Measurements from ENCODE around the gene ACP2. TPM values are rescaled to one million over a fixed set of nuclear protein-coding genes. Genes with fewer than 3 reads are reported as not detected.

The ACP2 gene
- total RNA-seq, 1 experiment from 2014 or later: 18.7 TPM

GRCh38 chr11:47288066-47288465, 39.5 kb upstream of the ACP2 start (continued):
- TF ChIP-seq PREB (CRISPR knock-in tag; IDR thresholded peaks at IDR 0.05; ENCODE audit: borderline replicate concordance): no peak

- Mint-ChIP-seq H3K27me3 (ENCODE audit: low read depth) (no peaks in the 10 kb centered on the region), H3K4me3 (no peak overlapping the region), H3K27ac (no peak overlapping the region), H3K4me1 (peaks cover under 1% of the 10 kb centered on the region; the same call in 1 of the 2 replicates), H3K36me3 (peaks cover 73% of the 10 kb centered on the region), H3K9me3 (no peaks in the 10 kb centered on the region)
- ChIA-PET CTCF (no interaction called here), POLR2A (interaction anchor here (1.3 kb wide), 1 partner anchor 28 kb away, joined by 4 read pairs; the partner anchor contains the start of gene NR1H3)
- DNase-seq (ENCODE audit: low spot score) (no peak), ATAC-seq (no peak)
- TF ChIP-seq NR3C1 (CRISPR knock-in tag; conservative IDR thresholded peaks at IDR 0.05; ENCODE audit: low read depth) (no peak), CTCF (IDR thresholded peaks at IDR 0.05) (no peak), TCF7 (CRISPR knock-in tag; IDR thresholded peaks at IDR 0.05; ENCODE audit: low read depth) (no peak), TEAD1 (CRISPR knock-in tag; IDR thresholded peaks at IDR 0.05) (no peak), ERG (CRISPR knock-in tag; IDR thresholded peaks at IDR 0.05) (no peak), ZNF416 (CRISPR knock-in tag; IDR thresholded peaks at IDR 0.05) (no peak), SMAD4 (CRISPR knock-in tag; IDR thresholded peaks at IDR 0.05) (no peak), ZNF232 (CRISPR knock-in tag; IDR thresholded peaks at IDR 0.05) (no peak), STAT6 (CRISPR knock-in tag; conservative IDR thresholded peaks at IDR 0.05; ENCODE audit: low read depth) (no peak), ZNF423 (CRISPR knock-in tag; IDR thresholded peaks at IDR 0.05) (no peak)
- TF ChIP-seq, protein P1, sequence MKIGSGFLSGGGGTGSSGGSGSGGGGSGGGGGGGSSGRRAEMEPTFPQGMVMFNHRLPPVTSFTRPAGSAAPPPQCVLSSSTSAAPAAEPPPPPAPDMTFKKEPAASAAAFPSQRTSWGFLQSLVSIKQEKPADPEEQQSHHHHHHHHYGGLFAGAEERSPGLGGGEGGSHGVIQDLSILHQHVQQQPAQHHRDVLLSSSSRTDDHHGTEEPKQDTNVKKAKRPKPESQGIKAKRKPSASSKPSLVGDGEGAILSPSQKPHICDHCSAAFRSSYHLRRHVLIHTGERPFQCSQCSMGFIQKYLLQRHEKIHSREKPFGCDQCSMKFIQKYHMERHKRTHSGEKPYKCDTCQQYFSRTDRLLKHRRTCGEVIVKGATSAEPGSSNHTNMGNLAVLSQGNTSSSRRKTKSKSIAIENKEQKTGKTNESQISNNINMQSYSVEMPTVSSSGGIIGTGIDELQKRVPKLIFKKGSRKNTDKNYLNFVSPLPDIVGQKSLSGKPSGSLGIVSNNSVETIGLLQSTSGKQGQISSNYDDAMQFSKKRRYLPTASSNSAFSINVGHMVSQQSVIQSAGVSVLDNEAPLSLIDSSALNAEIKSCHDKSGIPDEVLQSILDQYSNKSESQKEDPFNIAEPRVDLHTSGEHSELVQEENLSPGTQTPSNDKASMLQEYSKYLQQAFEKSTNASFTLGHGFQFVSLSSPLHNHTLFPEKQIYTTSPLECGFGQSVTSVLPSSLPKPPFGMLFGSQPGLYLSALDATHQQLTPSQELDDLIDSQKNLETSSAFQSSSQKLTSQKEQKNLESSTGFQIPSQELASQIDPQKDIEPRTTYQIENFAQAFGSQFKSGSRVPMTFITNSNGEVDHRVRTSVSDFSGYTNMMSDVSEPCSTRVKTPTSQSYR (CRISPR knock-in tag; IDR thresholded peaks at IDR 0.05): no peak
These were observed 37.6 kb upstream of the ACP2 start for GRCh38 chr11:47285969-47286770.

DNA sequence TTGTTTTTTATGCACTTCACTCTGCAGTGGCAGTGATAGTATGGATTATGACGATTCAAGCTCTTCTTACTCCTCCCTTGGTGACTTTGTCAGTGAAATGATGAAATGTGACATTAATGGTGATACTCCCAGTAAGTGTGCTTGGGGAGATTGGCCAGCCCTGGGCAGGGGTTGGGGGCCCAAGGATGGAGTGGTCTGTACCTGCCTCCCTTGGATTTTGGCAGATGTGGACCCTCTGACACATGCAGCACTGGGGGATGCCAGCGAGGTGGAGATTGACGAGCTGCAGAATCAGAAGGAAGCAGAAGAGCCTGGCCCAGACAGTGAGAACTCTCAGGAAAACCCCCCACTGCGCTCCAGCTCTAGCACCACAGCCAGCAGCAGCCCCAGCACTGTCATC, 35.5 kb upstream of the ACP2 start:
- no peaks in the 10 kb centered on the region for H3K27me3 Mint-ChIP-seq (ENCODE audit: low read depth)
- no peak for ATAC-seq
- CTCF ChIA-PET: no interaction called here
- DNase-seq (ENCODE audit: low spot score): no peak
- no peak overlapping the region for H3K4me3 Mint-ChIP-seq
- no peaks in the 10 kb centered on the region for H3K9me3 Mint-ChIP-seq
- POLR2A ChIA-PET: no interaction called here
- no peak overlapping the region for H3K27ac Mint-ChIP-seq
- H3K36me3 Mint-ChIP-seq: peaks cover 66% of the 10 kb centered on the region
- H3K4me1 Mint-ChIP-seq: peaks cover 10% of the 10 kb centered on the region
- TF ChIP-seq PRRX2 (CRISPR knock-in tag; IDR thresholded peaks at IDR 0.05) (no peak), RELA (CRISPR knock-in tag; IDR thresholded peaks at IDR 0.05; ENCODE audit: borderline replicate concordance) (no peak), MYBL2 (CRISPR knock-in tag; IDR thresholded peaks at IDR 0.05) (no peak), ATF6 (CRISPR knock-in tag; IDR thresholded peaks at IDR 0.05) (no peak), IRF1 (CRISPR knock-in tag; IDR thresholded peaks at IDR 0.05) (no peak), NFE2L1 (CRISPR knock-in tag; IDR thresholded peaks at IDR 0.05) (no peak), JUN (CRISPR knock-in tag; IDR thresholded peaks at IDR 0.05) (no peak)
